Naive thymus-derived CD4-positive, alpha-beta T cell (primary cell): ENCODE results near the gene ATOX1. TPM values are rescaled to one million over a fixed set of nuclear protein-coding genes. Genes with fewer than 3 reads are reported as not detected.

Experiments used
- ATAC-seq: fragments of 150-1000 bp; cut with Tn5 transposase; 2 replicates; pipeline ENCODE4 v1.10.0; 2021; ENCODE audit warnings: mild to moderate bottlenecking, moderate library complexity
- CTCF ChIA-PET: fragments of 350-600 bp; sonication (Branson Sonifier 250); formaldehyde crosslinking; loops from one replicate; lab custom pipeline; 2021; ENCODE audit warnings: antibody characterized with exemption; lab: Charles Lee
- POLR2A ChIA-PET: fragments of 350-600 bp; sonication (Branson Sonifier 250); formaldehyde crosslinking; loops from one replicate; lab custom pipeline; 2021; ENCODE audit warnings: antibody characterized with exemption, inconsistent platforms; lab: Charles Lee
- DNase-seq, 9 donors: peaks; one replicate each; pipeline versions ENCODE4 v3.0.0 to v3.0.0-alpha.2; 2020 to 2022; ENCODE audit warnings: mixed read lengths in 1 of 9
- H3K27ac ChIP-seq: one replicate; pipeline ENCODE4 v1.7.0; 2013; ENCODE audit warnings: mild to moderate bottlenecking, low read depth, low read length, moderate library complexity
- H3K27me3 ChIP-seq, 2 donors: one replicate each; pipeline ENCODE4 v1.7.0; 2013; ENCODE audit warnings: low read length in 2 of 2, mild to moderate bottlenecking in 2 of 2, moderate library complexity in 2 of 2; ENCODE audit not compliant: control insufficient read depth in 2 of 2, insufficient read depth in 2 of 2
- H3K36me3 ChIP-seq, 3 experiments: 1 replicate in 2 of 3; 2 replicates in 1 of 3; pipeline ENCODE4 v1.7.0; 2013; ENCODE audit warnings: low read length in 3 of 3, mild to moderate bottlenecking in 3 of 3, moderate library complexity in 1 of 3; ENCODE audit not compliant: insufficient read depth in 3 of 3, control insufficient read depth in 2 of 3
- H3K4me1 ChIP-seq, 2 donors: one replicate each; pipeline ENCODE4 v1.7.0; 2013; ENCODE audit warnings: low read length in 2 of 2, mild to moderate bottlenecking in 2 of 2, moderate library complexity in 1 of 2; ENCODE audit not compliant: control insufficient read depth in 2 of 2, insufficient read depth in 2 of 2
- H3K4me3 ChIP-seq: 2 replicates; pipeline ENCODE4 v1.7.0; 2013; ENCODE audit warnings: mild to moderate bottlenecking, low read length
- H3K9me3 ChIP-seq, 3 experiments: 1 replicate in 2 of 3; 2 replicates in 1 of 3; pipeline ENCODE4 v1.7.0; 2013; ENCODE audit warnings: low read length in 3 of 3; ENCODE audit not compliant: control insufficient read depth in 2 of 3
- H3K27ac Mint-ChIP-seq, 9 donors: one replicate each; pipeline ENCODE4 v1.8.0; 2020 to 2022; ENCODE audit warnings: mixed read lengths in 9 of 9, mild to moderate bottlenecking in 8 of 9, moderate library complexity in 5 of 9, inconsistent platforms in 2 of 9
- H3K27me3 Mint-ChIP-seq, 5 donors: one replicate each; pipeline ENCODE4 v1.8.0; 2021 to 2022; ENCODE audit warnings: mixed read lengths in 5 of 5, mild to moderate bottlenecking in 1 of 5
- H3K36me3 Mint-ChIP-seq, 5 donors: one replicate each; pipeline ENCODE4 v1.8.0; 2020 to 2022; ENCODE audit warnings: mixed read lengths in 5 of 5, mild to moderate bottlenecking in 3 of 5, inconsistent platforms in 1 of 5
- H3K4me1 Mint-ChIP-seq, 7 donors: one replicate each; pipeline ENCODE4 v1.8.0; 2020 to 2022; ENCODE audit warnings: mixed read lengths in 7 of 7, mild to moderate bottlenecking in 3 of 7, inconsistent platforms in 1 of 7
- H3K4me3 Mint-ChIP-seq, 10 donors: one replicate each; pipeline ENCODE4 v1.8.0; 2020 to 2022; ENCODE audit warnings: mild to moderate bottlenecking in 10 of 10, mixed read lengths in 10 of 10, moderate library complexity in 6 of 10, inconsistent platforms in 2 of 10
- H3K9me3 Mint-ChIP-seq, 11 donors: one replicate each; pipeline ENCODE4 v1.8.0; 2020 to 2022; ENCODE audit warnings: mixed read lengths in 11 of 11, mild to moderate bottlenecking in 4 of 11, inconsistent platforms in 1 of 11, moderate library complexity in 1 of 11
- intact Hi-C, 2 donors: fragments of 100-400 bp; cut with micrococcal nuclease; formaldehyde crosslinking; loops; one replicate each; pipeline ENCODE4 v1.15.1; 2023
- polyA plus RNA-seq, 2 donors: library from polyadenylated mRNA; unstranded; fragments of 300-500 nt; fragmentation: Illumina TruSeq; gene quantifications; one replicate each; pipeline ENCODE4 v1.2.3, GENCODE V29; 2021
- total RNA-seq, 6 experiments: library from RNA in 5 of 6; stranded (reverse) in 5 of 6; gene quantifications; 1 replicate in 5 of 6; 2 replicates in 1 of 6; pipeline ENCODE4 v1.2.3 and lab custom pipeline; 2021 to 2026

ATOX1 gene
- total and polyA plus RNA-seq, 7 experiments from 2014 or later: 14.8 to 71.1 (median 29.9) TPM

- no peaks in the 10 kb centered on the region for H3K9me3 Mint-ChIP-seq
- POLR2A ChIA-PET: interaction anchor here (0.6 to 9.3 kb wide), 10 partner anchors 8 to 1323 kb away, joined by 3 to 232 read pairs (median 4); partner anchors contain the start of gene ATOX1
- CTCF ChIA-PET: interaction anchor here (0.6 to 0.7 kb wide), 3 partner anchors 101 to 125 kb away, joined by 3 to 4 read pairs (median 3); no protein-coding TSS in a partner anchor
- DNase-seq (peak in 1 of 9 donors; percentile 14), ATAC-seq (no peak)
- peak overlapping the region in 7 of 10 donors; percentile 89 to 97 (median 94) for H3K4me3 Mint-ChIP-seq
- Histone ChIP-seq H3K4me1 (peaks cover 43 to 50% of the 10 kb centered on the region in 2 donors), H3K27me3 (no peaks in the 10 kb centered on the region), H3K4me3 (peak overlapping the region; percentile 93), H3K36me3 (peaks cover 0 to 6% (median 0%) of the 10 kb centered on the region in 3 experiments), H3K27ac (peak overlapping the region; percentile 77), H3K9me3 (no peaks in the 10 kb centered on the region)
- intact Hi-C loops: loop anchor here (5.0 to 10.0 kb wide), 6 partner anchors 254 to 1418 kb away; partner anchors contain the start of genes CD74 (in 1 of the 2), TCOF1 (in 1 of the 2) and TNIP1 (in 1 of the 2)
- H3K4me1 Mint-ChIP-seq: peaks cover 37 to 68% (median 55%) of the 10 kb centered on the region in 7 donors
- peaks cover 4 to 20% (median 17%) of the 10 kb centered on the region in 5 donors for H3K36me3 Mint-ChIP-seq
- peak overlapping the region in 5 of 9 donors; percentile 79 to 94 (median 87) for H3K27ac Mint-ChIP-seq
- no peaks in the 10 kb centered on the region for H3K27me3 Mint-ChIP-seq
Observed at GRCh38 chr5:151772846-151773561, 14.6 kb upstream of the ATOX1 start.

GRCh38 chr5:151772029-151772845, 13.8 kb upstream of the ATOX1 start:
- Histone ChIP-seq H3K27ac (peak overlapping the region; percentile 77), H3K36me3 (peaks cover 0 to 5% (median 0%) of the 10 kb centered on the region in 3 experiments), H3K4me3 (peak overlapping the region; percentile 93), H3K9me3 (no peaks in the 10 kb centered on the region), H3K27me3 (no peaks in the 10 kb centered on the region), H3K4me1 (peaks cover 36 to 43% of the 10 kb centered on the region in 2 donors)
- POLR2A ChIA-PET: interaction anchor here (0.6 to 9.3 kb wide), 24 partner anchors 9 to 1430 kb away, joined by 3 to 232 read pairs (median 4); partner anchors contain the start of genes ATOX1, CCDC69, GM2A and SLC36A1
- Mint-ChIP-seq H3K4me3 (peak overlapping the region in 7 of 10 donors; percentile 89 to 97 (median 94)), H3K4me1 (peaks cover 31 to 61% (median 49%) of the 10 kb centered on the region in 7 donors), H3K27ac (peak overlapping the region in 5 of 9 donors; percentile 79 to 94 (median 87)), H3K27me3 (no peaks in the 10 kb centered on the region), H3K9me3 (no peaks in the 10 kb centered on the region), H3K36me3 (peaks cover 0 to 12% (median 9%) of the 10 kb centered on the region in 5 donors)
- DNase-seq (peak in 8 of 9 donors; percentile 35 to 52 (median 45)), ATAC-seq (no peak)
- intact Hi-C loops: loop anchor here (5.0 to 10.0 kb wide), 6 partner anchors 255 to 1417 kb away; partner anchors contain the start of genes CD74 (in 1 of the 2), TCOF1 (in 1 of the 2) and TNIP1 (in 1 of the 2)
- CTCF ChIA-PET: interaction anchor here (0.6 to 1.5 kb wide), 4 partner anchors 28 to 124 kb away, joined by 3 to 4 read pairs (median 3); no protein-coding TSS in a partner anchor

- peaks cover 0 to 5% (median 0%) of the 10 kb centered on the region in 3 experiments for H3K36me3 ChIP-seq
- H3K9me3 ChIP-seq: no peaks in the 10 kb centered on the region
- Mint-ChIP-seq H3K27me3 (no peaks in the 10 kb centered on the region), H3K4me1 (peaks cover 24 to 55% (median 43%) of the 10 kb centered on the region in 7 donors), H3K27ac (peak within 1 kb of the TSS in 5 of 9 donors; percentile 79 to 94 (median 87)), H3K9me3 (no peaks in the 10 kb centered on the region), H3K4me3 (peak within 1 kb of the TSS in 7 of 10 donors; percentile 89 to 97 (median 94)), H3K36me3 (peaks cover 0 to 12% (median 3%) of the 10 kb centered on the region in 5 donors)
- intact Hi-C loops: loop anchor here (1.0 to 10.0 kb wide), 26 partner anchors 13 to 1811 kb away; partner anchors contain the start of genes ATOX1 (in 2 of the 2), CD74 (in 2 of the 2), HMGXB3 (in 2 of the 2) and SLC36A1 (in 2 of the 2)
- ATAC-seq (peak; percentile 86), DNase-seq (peak; percentile 86 to 100 (median 99))
- H3K27ac ChIP-seq: peak within 1 kb of the TSS; percentile 87
- peak within 1 kb of the TSS; percentile 93 for H3K4me3 ChIP-seq
- ChIA-PET POLR2A (interaction anchor here (0.6 to 9.3 kb wide), 30 partner anchors 8 to 1429 kb away, joined by 3 to 232 read pairs (median 4); partner anchors contain the start of genes ATOX1, CCDC69, DCTN4 and GM2A), CTCF (interaction anchor here (0.7 to 1.5 kb wide), 7 partner anchors 14 to 119 kb away, joined by 3 to 6 read pairs (median 3); no protein-coding TSS in a partner anchor)
- no peaks in the 10 kb centered on the region for H3K27me3 ChIP-seq
- H3K4me1 ChIP-seq: peaks cover 31 to 39% of the 10 kb centered on the region in 2 donors
Observed at GRCh38 chr5:151771259-151772028, 13.0 kb upstream of the ATOX1 start, which contains the start of gene G3BP1. Gene G3BP1, plus strand, starts transcription at chr5:151771954. Its CDS starts 14,667 bp downstream, at chr5:151786621.

- no peaks in the 10 kb centered on the region for H3K9me3 Mint-ChIP-seq
- H3K27me3 ChIP-seq: no peaks in the 10 kb centered on the region
- ATAC-seq (peak; percentile 13), DNase-seq (peak in 2 of 9 donors; percentile 8 to 44)
- no peaks in the 10 kb centered on the region for H3K27me3 Mint-ChIP-seq
- no peaks in the 10 kb centered on the region for H3K9me3 ChIP-seq
- H3K4me3 ChIP-seq: peak overlapping the region; percentile 73
- intact Hi-C loops: loop anchor here (1.0 to 10.0 kb wide), 26 partner anchors 12 to 1810 kb away; partner anchors contain the start of genes ATOX1 (in 2 of the 2), CD74 (in 2 of the 2), HMGXB3 (in 2 of the 2) and SLC36A1 (in 2 of the 2)
- peak overlapping the region; percentile 87 for H3K27ac ChIP-seq
- ChIA-PET CTCF (interaction anchor here (0.7 to 1.5 kb wide), 7 partner anchors 13 to 118 kb away, joined by 3 to 6 read pairs (median 3); no protein-coding TSS in a partner anchor), POLR2A (interaction anchor here (0.7 to 9.3 kb wide), 23 partner anchors 11 to 1360 kb away, joined by 3 to 232 read pairs (median 4); partner anchors contain the start of genes ATOX1, CCDC69, DCTN4 and RBM22)
- peak overlapping the region in 1 of 10 donors; percentile 73 for H3K4me3 Mint-ChIP-seq
- peaks cover 0 to 9% (median 0%) of the 10 kb centered on the region in 5 donors for H3K36me3 Mint-ChIP-seq
- peaks cover 28 to 32% of the 10 kb centered on the region in 2 donors for H3K4me1 ChIP-seq
- H3K27ac Mint-ChIP-seq: peak overlapping the region in 2 of 9 donors; percentile 86 to 87
- H3K36me3 ChIP-seq: peaks cover 0 to 5% (median 0%) of the 10 kb centered on the region in 3 experiments
- H3K4me1 Mint-ChIP-seq: peaks cover 16 to 47% (median 35%) of the 10 kb centered on the region in 7 donors
Observed at GRCh38 chr5:151770383-151771258, 12.2 kb upstream of the ATOX1 start.
